ENCODE data around the gene ATP2B3.

Gene ATP2B3

DNA sequence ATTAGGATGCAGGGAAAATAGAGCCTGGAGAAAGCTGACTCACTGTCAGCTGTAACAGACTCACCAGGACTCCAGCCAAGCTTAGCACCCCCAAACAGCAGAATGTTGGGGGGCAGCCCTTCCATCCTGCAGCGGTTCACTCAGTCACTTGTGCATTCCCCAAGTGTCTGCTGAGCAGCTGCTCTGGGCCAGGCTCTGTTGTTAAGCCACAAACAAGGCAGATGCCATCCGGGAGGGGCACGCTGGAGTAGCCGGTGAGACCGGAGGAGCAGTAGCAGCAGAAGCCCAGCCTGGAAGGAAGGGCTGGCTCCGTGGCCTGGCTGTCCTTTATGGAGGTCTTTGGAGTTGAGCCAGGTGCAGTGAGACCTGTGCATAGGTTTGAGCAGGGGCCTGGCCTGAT is 59.5 kb downstream of the ATP2B3 start:
- no peak for DNase-seq

DNA sequence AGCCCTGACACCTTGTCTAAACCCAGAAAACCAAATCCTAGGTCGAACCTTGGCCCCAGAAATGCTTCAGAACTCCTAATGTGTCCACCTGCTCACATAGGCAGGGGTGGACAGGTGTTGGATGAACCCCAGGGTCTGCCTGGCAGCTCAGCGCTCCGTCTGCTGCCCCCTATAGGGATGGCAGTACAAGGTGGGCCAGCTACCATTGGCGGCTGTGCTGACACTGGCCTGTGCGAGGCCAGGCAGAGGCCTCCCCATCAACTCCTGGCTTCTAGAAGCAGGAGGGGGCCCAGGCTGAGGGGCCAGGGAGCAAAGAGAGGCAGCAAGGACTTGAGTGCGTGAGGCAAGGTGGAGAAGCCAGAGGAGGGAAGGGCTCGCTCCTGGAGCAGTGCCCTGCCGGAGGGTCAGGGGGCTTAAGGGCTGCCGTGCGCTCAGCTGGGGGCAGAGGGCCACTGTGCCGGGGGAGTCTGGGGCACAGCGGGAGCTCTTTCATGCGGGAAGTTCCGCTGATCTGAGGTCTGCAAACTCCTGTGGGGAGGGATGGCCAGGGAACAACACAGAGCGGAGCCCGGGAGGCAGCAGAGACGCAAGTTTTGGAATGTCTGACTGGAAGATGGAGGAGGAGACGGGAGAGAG is 60.9 kb downstream of the ATP2B3 start:
- DNase-seq: no peak

DNA sequence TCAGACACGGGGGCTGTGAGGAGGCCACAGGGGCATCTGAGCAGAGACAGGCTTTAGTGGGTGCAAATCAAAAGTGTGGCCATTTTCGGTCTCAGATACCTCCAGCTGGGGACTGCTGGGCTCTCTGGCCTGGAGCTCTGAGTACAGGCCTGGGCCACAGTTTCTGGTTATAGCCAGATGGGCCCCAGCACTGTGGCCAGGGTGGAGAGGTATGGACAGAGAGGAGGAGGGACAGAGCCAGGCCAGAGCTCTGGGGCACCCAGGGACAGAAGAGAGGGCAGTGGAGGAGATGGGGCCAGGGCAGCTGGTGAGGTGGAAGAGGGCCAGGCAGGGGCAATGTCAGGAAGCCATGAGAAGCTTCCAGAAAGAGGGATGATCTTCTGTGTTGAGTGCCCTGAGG is 61.4 kb downstream of the ATP2B3 start:
- DNase-seq: no peak

DNA sequence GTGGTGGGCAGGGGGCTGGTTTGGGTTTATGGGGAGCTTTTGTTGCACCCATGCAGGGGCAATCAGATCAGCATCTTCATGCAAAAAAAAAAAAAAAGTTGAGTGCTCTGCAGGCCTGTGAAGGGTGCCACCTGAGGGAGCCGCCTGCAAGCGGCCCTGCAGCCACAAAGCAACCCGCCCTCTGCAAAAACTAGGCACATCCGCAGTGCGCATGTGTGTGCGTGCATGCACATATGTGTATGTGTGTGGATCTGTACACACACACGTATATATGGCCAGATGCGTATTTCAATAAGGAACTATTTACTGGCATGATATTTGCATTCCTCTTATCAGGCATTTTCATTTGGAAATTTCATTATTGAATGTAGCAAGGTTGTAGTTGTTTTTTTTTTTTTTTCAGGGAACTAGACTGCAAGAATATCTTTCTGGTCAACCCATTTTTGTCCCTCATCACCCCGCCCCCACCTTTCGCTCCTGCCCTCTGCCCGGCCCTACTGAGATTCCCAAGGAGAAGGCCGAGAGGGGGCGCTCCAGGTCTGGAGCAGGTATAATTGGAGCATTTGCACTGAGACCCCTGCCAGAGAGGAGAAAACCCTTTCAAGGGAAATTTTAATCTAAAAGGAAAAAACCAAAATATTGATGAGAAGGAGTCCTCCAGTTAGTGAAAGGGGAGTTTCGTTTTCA is 63.4 kb downstream of the ATP2B3 start:
- DNase-seq: no peak

DNA sequence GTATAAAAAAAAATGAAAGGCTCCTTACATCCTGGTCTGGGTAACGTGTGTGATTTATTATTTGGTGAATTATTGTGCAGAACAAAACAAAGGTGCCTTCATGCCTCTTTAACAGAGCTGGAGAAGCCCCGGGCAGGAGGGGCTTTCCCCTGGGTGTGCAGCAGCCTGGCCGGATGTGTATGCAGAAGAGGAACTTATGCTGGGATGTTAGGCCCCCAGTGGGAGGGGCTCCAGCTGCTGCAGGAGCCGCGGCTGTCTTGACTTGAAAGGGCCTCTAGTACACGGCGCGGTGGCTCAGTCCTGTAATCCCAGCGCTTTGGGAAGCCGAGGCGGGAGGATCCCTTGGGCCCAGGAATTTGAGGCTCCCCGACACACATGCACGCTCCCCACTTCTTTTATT is 65.5 kb downstream of the ATP2B3 start:
- DNase-seq: peak; percentile 49

DNA sequence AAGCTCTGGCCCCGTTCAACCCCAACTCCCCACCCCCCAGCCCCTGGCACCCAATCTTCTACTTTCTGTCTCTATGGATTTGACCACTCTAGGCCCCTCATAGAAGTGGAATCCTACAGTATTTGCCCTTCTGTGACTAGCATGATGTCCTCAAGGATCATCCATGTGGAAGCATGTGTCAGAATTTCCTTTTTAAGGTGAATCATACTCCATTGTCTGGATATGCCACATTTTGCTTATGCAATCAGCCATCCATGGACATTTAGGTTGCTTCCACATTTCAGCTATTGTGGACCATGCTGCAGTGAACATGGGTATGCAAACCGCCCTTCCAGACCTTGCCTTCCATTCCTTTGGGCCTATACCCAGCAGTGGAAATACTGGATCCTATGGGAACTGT is 66.0 kb downstream of the ATP2B3 start:
- DNase-seq: no peak

DNA sequence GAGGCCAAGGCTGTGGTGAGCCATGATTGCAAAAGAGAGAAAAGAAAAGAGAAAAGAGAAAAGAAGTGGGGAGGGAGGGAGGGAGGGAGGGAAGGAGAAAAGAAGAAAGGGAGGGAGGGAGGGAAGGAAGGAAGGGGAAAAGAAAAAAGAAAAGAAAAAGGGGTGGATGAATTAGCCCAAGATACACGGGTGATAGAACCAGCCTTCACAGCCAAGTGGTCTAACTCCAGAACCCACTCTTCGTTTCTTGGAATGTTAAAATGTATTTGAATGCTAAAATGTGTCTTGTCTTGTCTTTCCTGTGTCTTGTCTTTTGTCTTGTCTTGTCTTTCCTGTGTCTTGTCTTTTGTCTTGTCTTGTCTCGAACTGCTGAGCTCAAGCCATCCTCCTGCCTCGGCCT is 68.4 kb downstream of the ATP2B3 start:
- no peak for DNase-seq

DNA sequence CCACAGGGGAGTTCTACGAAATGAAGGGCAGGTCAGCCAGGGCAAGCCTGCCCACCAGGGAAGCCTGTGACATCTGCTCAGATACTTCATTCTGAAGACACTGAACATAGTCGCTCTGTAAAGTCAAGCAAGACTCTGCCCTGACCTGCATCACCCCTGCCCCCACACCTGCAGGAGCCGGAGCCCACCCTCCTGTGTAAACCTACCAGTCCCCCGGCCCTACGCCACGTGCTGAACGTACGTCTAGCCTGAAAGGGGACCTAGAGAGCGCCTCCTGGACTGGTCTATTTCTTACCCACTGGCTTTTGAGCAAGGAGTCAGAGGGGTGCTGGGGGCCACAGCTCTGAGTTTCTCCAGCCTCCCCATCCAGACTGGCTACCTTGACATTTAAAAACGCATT is 69.9 kb downstream of the ATP2B3 start:
- no peak for DNase-seq

DNA sequence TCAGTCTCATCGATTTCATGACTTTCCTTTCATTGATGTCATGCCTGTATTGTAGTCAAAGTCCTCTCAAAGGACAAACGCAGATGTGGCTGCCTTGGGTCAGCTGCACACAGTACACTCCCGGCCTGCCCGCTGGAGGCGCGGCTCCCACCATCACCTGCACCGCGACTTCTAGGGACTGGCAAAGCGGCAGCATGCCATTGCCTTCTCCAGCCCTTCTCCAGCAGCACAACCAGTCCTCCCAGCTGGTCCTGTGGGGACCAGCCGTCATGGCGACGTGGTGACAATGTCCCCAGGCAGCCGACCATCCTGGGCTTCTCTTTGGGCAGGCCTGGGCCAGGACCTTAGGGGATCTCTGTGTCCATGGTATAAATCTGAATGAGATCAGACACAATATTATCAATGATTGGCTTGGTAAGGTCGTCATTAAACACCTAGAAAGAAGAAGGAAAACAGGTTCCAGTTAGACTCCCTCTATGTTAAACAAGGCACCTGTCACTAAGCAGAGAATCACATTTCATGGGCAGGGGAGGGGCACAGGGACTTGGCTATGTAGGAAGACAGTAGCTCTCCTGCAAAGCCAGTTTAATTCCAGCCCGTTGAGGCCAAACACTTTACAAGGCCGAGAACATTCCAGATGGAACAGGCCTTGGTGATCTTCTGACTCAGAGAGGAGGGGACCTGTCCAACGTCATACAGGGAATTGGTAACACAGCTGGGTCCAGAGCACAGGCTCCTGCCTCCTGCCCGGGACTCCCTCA is 70.8 kb downstream of the ATP2B3 start:
- no peak for DNase-seq

DNA sequence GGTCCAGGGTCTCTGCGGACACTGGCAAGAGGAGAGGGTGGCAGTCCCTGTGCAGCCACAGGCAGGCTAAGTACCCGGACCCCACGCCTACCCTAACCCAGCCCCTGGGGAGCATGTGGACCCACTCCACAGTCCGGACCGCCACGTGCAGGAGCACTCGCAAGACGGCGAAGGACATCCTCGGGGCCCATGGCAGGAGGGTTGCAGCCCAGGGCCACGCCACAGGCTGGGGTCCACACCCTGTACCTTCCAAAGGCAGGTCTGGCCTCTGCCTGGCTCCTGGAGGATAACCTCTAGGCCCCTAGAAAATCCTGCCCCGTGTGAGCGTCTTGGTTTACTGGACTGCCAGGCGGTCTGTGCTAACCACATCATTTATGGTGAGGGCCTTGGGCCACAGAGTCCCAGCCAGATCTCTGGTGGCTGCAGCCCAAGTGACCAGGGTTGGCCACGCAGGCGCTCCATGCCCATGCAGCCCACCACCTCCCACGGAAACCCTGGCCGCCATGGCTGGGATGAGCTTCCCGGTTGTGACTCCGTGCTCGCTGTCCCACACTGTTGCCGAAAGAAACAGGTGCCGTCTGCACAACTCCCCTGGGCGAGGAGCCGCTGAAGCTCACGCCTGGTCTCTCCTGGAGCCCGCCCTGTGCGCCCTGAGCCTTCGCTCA is 71.5 kb downstream of the ATP2B3 start:
- DNase-seq: no peak

DNA sequence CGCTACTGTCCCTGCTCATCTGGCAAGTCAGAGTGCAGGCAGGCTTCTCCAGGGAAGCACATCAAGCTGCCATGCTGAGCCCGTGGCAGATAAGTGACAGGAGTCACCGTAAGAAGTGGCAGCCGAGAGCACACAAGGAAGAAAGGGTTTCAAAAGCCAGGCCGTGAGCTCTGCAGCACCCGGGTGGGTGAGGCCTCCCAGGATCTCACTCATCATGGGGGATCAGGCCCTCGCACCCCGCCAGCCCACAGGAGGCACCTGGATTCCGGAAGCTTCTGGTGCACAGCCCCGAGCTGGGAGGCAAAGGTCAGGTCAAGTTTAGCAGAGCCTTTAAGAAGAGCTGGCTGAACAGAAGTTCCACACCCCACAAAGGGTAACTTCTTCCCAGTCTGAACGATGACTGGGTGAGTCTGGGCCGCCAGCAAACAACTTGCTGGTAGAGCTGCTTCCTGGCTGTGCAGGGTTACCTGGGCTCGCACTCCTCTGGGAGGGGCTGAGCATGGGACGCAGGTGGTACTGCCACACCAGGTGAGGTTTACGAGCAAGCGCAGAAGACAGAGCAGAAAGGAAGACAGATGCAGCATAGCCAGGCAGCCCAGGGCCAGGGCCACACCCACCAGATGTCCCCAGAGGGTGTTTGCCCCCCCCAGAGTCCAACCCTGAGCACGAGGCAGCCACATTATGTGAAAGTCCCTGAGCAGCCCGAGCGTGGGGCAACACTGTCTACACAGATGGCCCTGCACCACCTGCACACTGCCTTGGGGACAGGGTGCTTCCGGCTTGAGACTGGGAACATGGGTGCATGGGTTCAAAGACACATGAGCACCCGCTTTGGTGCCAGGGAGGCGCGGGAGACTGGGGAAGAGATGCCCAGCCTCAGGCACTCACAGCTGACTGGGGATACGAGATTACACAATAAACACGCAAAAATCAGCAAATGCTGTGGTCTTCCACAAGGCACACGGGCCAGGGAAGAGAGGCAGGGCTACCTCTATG is 73.8 kb downstream of the ATP2B3 start:
- no peak for DNase-seq

DNA sequence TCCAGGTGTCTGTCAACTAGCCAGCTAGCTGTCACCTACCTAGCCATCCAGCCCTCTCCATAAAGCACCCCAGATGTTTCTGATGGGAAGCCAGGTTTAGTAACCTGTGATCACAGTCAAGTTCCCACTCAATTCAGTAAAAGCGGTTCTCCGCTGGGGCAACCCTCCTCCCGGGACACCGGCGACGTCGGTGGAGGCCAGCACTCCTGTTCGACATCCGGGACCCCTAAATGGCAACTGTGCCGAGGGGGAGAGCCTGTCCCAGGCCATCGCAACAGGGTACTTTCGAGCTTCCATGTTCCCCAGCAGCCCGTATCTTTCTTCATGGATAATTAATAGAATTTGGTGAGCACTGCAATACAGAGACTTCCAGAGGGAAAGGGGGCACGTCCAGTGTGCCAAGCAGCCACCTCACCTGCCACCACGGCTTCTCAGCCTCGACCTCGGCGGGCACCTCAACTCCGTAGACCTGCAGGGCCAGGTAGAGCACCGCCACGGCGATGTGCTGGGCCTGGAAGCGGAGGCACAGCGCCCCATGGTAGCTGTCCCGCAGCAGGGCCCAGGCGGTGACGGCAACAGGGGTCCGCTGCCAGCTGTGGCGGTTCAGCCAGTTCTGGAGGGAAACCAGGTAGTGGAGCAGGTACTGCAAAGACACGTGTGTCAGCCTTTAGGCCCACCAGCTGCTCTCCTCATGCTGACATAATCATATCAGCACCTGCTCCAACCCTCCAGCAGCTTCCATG is 74.8 kb downstream of the ATP2B3 start:
- no peak for DNase-seq

DNA sequence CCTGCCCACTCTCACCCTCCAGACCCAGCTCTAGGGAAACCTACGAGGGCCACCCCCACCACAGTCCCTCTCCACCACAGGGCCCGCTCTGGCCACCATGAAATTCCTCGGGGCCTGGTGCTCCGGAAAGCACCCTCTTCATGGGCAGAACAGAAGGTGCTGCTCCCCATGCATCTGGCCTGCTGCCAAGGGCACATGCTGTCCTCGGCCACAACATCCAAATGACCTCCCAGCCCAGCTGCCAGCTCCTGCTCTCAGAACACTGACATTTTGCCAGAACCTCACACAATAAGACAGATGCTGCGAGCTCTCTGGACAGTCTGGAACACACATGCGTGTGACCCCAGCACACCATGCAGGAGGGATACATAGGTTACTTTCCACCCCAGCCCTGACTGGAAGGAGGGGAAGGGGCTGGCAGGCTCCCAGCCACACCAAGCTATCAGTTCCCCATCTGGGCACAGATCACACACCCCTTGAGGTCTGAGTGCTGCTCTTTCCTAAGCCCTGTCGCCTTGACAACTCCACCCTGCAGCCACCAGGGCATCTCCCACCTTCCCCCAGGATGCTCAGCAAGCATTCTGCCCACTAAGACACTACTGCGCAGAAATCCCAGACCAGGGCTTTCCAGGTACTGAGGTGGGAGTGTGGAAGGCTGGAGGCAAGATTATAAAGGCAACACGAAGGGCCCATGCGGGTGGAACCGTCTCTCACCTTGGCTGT is 75.7 kb downstream of the ATP2B3 start:
- no peak for DNase-seq

DNA sequence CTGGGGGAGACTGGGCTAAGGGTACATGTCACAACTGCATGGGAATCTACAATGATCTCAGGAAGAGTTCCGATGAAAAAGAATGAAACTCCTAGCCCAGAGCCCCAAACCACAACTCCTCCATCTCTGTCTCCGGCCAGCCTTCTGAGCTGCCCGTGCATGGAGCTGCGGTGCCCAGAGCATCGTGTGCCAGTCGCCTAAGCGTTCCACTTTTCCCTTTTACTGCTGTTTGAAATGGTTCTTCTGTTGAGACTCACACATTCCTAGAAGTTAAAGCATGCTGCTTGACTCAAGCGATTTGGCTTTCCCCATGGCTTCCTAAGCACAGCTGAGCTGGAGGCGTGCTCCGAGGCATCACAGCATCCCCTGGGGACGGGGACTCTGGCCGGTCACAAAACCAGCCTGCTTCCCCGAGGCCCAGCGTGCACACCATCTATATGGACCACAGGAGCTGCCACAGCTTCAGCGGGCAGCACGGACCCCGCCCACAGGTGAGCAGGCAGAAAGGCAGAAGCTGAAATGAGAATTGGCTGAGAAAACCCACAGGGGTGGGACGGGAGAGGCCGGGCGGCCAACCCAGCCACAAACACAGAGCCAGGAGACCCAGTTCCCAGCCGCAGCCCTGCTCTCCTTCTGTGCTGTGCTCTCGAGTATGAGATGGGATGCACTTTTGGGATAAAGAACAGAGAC is 76.5 kb downstream of the ATP2B3 start:
- DNase-seq: no peak

DNA sequence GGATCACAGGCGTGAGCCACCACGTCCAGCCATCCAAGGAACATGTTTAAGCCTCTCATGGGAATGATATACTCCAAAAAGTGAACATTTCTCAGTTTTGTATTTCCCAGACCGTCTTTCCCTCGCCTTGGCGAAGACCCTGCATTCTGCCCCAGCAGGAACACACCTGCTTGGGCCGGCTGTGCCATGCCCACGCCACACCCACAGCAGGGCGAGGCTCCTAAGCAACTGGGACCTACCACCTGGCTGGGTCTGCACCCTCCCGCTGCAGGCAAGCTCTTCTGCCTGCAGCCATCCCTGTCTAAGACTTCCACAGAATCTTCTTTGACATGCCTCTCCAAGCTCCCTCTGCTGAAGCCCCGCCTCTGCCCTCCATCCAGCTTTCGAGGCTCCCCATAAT is 77.9 kb downstream of the ATP2B3 start:
- DNase-seq: no peak

DNA sequence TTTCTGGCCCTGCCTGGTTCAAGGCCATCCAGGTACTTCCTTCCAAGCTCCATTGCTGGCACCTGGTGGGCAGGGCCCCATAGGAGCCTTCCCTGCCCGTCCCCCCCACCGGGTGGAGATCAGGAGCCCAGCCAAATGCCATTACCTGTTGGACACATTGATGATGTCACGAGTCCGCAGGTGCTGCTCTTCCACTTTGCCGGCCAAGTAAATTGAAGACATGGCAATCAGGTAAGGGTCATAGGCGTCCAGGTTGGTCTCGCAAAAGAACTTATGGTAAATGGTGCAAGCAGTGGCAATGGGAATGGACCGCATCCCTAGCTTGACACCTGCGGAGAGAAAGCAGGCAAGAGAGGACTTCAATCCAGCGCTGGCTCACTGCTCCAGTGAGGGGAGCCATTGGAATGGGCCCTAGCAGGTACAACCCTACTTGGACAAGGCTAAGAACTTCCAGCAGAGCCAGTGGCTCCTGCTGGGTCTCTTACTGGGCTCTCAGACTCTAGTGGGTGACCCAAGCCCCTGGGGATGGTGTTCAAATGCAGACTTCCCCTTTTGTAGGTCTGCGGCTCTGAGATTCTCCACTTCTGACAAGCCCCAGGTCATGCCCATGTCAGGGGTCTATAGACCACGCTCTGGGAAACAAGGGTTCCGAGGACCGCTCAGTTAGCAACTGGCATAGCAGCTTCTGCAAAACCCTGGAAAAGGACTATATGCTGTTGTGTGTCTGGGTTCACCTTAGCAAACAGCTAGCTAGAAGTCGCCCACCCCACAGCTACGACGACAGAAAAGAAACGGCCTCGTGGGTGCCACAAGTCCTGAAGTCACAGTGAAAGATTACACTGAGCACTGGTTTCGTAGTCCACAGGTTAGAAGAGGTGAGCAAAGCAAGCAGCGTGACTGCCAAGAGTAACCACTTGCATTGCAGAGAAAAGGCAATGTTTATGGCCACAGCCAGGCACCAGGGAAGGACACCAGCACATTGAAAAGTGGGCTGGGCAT is 78.7 kb downstream of the ATP2B3 start:
- no peak for DNase-seq

DNA sequence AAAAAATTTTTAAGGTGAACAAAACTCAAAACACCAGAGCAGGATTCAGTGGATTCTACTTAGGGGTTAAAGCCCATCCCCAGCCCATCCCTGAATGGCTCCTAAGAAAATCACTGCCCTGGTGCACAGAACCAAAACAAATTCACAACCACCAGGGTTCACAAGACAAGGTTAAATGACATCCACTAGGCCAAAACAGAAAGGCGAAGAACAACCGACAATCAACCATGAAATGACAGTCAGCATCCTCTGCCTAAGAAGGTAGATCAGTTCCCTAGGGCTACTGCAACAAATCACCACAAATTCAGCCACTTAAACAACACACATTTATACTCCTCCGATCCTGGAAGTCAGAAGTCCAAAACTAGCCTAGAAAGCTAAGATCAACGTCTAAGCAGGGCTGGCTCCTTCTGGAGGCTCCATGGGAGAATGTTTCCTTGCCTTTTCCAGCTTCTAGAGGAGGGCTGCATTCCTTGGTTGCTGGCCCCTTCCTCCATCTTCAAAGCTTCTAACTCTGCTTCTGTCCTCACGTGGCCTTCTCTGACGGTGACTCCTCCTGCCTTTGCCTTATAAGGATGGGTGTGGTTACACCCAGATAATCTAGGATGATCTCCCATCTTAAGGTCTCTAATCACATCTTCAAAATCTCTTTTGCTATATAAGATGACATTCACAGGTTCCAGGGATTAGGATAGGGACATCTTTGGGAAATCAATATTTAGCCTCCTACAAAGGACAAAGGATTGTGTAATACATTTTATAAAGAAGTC is 79.7 kb downstream of the ATP2B3 start:
- no peak for DNase-seq

DNA sequence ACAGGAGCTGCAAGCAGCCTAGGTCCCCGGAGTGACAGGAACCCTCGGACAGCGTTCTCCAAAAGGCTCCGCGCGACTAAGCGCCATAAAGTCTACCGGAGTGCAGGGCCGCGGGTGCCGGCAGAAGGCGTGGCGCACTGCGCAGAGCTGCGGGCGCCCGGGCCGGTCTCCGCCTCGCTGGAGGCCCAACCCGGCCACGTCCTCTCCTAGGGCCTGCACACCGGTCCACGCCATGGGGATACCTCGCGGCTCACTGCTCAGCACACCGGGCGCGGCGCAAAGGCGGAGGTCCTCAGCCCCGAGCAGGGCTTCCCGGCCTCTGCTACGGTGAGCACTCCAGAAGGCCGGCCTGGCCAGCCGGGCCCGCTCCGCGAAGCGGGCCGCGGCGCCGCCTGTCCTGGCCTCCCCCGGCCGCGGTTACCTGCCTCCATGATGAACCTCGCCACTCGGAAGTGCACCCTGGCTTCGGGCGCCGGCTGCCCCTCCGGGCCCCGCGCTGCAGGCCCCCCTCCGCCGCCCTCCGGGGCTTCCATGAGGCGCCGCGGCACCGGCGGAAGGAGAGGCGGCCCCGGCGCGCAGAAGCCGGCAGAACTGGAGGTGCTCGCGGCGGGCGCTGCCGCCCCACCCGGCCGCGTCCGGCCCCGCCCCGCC is 81.2 kb downstream of the ATP2B3 start, which contains the start of gene CCNQ:
Gene CCNQ, minus strand, starts transcription at position 599 of the 651 bp plus-strand sequence. Its CDS starts 66 bp downstream, at position 533.
- no peak for DNase-seq

Measured in NCI-H2227 treated with DMSO at 0.1 percent for 48 hours (cell line).